Iris pigment epithelial cell (primary cell): ENCODE results near the gene GHR.

Experiments
- DNase-seq: peaks from one replicate; pipeline ENCODE4 v3.0.0-alpha.2; 2011; ENCODE audit warnings: low read depth

GHR gene

DNA sequence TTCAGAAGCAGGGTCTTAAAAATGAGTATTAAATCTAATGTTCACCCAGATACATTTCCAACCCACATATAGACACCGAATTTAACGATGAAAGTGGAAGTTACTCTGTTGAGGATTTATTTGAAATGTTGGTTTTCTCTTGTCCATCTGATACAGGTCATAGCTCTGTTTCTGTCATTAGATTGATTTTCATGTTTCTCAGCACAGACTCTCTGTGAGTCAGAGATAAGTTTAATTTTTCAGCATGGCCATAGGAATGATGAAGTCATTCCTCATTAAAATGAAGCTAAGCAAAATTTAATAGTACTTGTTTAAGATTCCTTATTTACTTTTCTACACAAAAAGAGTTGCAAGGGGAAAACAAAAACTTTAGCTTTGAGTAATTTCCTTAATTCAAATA is 38.8 kb downstream of the GHR start:
- no peak for DNase-seq

DNA sequence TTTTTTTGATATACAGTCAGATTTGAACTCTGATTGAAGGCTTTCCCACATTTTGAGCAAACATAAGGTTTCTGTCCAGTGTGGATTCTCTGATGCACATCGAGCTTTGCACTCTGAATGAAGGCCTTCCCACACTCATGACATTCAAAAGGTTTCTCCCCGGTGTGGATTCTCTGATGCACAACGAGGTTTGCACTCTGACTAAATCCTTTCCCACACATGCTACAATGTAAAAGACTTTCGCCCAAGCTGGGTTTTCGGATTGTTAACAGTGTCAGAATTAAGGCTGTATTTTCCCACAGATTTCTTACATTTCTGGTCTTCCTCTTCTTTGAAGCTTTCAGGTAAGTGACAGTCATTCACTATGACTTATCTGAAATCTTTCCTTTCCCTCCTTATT is 44.3 kb downstream of the GHR start:
- DNase-seq = no peak

DNA sequence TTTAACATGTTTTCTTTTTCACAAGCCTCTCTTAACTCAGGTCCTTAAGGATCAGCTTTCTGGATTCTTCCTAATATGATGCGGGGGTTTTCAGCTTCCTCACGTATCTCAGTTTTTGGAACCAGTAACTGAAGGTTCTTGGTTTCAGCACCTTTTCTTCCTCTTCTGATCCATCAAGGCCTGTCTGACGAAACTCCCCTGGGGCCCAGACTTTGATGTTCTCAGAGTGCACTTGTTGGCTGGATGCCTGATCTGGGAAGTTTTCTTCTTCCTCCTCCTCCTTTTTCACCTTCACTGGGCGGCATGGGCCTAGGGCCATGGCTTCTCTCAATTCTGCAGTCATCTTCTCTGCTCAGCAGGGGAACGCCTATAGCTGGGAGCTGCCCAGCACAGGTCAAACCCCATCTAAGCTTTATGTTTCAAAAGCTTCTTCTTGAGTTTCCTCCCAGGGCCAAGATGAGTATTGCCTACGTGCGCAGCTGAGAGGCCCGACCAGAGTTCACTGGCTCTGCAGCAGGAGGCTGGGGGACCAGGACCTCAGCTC is 44.8 kb downstream of the GHR start:
- DNase-seq = no peak

DNA sequence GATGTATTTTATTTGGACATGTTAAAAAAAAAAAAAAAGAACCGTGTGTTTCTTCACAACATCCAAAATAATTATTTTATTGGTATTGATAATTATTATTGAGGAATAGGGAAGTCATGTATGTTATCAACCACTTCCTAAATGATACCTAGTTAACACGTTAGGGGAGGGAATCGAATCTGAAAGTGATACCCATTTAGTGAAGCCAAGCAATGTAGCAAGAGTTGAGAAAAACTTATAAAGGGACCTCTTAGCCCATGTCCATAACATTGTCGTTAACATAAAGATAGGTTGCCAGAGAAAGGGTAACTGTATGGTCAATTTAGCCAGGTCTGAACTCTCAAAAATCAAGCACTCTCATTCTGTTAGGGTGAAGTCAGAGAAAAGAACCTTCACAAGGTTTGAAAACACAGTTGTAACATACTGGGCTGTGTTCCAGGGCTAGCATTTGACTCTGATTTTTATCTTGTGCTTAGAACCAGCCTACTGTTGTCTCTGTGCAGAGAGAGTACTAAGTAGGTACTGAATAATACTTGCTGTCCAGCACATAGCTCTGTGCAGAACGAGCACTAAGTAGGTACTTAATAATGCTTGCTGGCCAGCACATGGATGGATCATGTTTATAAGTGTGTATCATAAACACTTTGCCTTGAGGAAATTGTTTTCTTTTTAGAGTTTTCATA is 60.4 kb downstream of the GHR start:
- no peak for DNase-seq

DNA sequence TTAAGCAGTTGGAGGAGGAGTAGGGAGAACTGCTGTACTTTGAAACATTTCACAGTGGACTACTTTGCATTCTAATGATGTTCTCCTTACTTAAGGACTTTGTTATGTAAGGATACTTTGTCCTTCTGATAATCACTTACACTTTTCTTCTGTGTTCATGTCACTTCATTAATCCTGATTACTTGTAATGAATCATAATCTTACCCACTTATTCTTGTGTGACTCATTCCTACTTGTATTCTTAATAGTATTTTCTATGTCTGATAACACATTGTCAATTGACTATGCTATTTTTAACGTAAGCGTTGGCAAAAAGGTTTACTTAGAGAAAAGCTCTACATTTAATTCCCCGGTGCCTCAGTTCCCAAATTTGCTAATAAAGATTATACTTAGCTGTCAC is 63.8 kb downstream of the GHR start:
- no peak for DNase-seq

DNA sequence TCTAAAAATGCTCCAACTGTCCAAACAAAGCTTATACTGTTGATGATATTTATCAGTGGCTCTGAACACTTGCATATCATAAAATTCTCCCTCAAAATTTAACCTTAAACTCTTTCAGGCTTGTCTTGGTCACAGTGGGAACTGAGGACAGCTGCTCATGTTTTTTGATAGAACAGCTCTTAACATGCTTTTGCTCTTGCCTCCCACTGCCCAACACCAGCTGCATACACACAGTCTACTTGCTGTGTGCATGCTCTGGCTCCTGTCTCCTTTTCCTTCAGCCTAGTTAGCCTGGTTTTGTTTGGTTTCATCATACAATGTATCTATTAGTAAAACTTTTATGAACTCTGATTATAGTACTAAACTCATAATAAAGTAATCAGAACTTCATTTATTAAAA is 64.6 kb downstream of the GHR start:
- no peak for DNase-seq

DNA sequence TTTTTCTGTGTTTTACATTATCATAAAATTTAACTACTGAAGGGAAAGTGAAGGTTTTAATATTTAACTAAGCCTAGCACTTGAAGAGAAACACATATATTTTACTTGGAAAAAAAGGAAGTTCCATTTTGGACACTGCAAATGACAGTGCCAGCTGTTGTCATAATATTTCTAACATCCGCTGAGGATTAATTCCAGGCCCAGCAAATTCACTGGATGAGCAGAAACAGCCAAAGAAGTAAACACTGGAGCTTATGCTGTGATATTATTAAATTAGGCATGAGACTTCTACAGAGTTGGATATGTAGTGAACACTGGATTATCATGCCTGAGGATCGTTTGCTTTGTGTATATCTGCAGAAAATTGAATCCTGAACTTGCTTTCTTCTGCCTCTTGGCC is 67.6 kb downstream of the GHR start:
- DNase-seq = no peak

DNA sequence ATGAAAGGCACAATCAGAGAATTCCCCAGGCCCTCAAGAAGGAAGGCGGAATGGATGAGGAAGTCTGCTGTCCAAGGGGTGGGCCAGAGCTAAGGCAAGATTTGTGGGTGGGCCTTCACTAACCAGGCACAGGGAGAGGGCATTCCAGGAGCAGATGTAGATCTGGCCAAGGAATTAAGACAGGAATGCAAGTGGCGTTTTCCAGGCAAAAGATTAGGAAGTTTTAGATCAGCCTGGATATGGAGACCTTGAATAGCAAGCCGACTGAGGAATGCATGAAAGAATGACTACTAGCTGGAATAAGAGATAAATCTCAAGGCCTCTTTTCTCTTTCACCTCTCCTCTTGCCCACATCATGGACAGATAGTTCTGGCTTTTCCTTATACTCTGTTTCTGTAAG is 68.5 kb downstream of the GHR start:
- no peak for DNase-seq

DNA sequence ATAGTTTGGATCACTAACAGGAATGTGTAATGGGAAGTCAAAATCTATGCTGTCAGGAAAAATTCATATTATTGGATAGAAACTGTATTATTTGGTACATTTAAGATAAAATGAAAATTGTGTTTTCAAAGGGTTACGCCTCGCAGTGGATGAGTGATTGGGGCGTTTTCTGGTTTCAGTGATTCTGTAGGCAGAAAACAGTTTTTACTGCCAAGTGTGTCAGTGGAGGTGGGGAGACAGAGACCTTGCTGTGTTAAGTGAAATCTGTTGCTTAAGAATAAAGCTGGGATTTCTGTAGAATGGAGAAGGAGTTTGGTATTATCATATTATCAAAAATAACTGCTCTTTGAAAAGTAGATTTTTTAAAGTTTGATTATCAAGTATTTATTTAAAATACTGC is 69.7 kb downstream of the GHR start:
- DNase-seq = no peak

DNA sequence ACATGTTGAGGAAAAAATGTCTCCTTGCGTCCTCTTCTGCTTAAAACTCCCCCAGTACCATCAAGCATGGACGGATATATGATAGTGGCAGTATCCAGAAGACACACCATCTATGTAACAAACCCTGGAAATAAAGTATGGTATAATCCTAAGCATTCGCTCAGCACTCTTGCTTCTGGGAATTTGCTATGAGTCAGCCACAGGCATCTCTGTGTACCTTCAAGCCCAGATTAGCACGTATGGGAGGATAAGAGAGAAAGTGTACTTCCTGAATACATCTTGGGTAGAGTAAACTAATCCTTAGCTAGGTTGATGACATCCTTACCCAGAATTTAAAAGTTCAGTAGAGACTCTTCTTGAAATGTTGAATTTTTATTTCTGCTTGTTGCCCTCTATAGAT is 71.2 kb downstream of the GHR start:
- peak; percentile 16 for DNase-seq

DNA sequence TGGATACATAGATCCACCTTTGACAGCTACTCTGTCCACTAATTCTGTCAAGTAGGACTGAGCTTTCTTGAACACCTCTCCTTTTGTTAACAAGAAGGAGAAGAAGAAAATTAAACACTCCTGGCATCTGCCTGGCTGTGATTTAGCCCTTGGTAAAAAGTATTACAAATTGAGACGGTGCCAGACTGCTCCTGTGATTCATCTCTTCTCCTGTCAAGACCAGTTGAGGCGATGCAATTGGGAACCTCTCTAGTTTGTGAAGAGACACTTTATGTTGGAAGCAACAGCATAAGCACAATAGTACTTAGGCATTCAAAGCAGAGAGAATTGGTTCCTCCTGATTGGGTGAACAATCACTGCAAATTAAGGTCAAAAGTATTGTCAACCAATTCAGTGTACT is 72.7 kb downstream of the GHR start:
- peak; percentile 12 for DNase-seq

DNA sequence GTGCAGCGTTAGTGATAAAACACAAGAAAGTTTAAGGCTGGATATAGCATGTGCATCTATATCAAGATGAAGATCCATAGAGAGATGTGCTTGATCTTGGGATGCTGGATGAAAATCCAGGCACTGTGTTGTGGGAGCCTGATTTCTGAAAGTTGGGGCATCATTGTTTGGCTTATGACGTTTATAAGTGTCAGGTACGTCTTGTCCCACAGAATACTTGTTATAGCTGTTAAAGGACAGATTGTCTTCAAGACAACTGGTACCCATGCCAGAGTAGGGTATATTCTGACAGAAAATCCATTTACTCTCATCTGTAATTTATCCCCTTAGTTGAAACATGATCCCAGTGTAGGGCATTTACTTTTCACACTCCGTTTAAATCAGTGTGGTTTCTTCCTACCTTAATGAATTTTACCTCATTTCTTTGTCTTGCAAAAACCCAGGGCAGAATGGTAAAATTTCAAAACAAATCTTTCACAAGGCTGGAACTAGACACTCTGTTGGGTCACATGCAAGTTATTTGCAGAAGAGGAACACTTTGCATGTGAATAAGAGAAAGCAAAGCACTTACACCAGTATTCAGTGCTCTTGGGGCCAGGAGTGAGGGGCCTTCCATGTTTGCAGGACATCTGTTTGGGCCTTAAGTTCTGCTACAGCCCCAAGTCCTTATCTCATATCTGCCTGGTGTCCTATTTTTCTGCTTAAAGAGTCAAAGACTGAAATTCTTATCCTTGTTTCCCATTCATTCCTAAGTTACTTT is 73.3 kb downstream of the GHR start:
- no peak for DNase-seq

DNA sequence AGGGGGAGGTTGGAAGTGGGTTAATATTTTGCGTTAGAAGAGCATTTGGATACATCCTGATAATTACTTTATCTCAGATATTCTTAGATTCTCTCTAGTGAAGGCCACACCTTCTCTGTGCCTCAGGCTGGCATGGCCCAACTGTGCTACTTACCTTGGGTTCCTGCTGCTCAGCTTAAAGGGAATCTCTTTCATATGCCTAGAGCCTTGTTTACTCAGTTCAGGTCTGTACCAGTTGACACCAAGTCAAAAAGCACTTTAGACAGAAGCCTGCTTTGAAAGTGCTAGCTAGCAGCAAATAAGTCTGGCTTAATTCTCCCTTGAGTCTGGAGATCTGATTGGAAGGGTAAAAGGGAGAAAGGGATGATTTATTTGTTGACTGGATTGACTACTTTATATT is 74.8 kb downstream of the GHR start:
- DNase-seq = no peak

DNA sequence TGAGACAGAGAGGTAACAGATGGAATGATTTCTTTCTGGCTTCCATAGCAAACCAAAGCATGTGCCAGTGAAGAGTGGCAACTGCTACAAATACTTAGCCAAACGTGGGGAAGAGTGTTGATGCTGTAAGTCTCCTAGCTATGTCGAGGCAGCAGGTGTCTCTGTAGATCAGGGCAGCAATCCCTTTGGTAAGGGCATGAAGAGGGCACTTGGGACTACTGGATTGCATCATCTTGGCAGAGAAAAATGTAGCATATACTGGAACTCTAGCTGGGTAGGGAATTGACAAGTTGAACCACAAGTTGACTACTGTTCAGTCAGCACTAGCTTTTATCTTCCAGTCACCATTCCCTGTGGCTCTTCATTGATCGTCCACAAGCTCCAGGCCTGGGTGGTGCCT is 75.8 kb downstream of the GHR start:
- DNase-seq = no peak

DNA sequence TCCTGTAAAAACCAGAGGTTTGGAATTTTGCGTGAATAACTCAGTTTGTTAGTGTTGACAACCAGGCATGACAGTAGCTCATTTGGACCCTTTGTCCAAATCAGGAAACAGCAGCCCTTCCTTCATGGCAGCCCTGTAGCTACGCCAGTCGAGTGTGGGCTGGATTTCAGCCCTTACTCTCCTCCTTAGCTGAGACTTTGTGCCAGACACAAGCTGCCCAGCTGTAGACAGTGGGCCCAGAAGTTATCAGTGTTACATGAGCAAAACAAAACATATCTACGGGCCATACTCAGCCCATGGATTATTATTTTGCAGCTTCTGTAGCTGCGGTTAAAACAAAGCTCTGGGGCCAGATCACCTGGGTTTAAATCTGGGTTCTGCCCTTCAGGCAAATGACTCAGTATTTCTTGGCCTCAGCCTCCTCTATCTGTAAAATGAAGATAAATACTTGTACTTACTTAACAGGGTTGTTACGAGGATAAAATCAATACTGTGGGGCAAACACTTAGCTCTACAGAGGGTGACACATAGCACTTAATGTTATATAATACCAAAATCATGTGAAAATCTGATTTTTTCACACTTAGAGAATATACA is 76.9 kb downstream of the GHR start:
- DNase-seq = no peak

DNA sequence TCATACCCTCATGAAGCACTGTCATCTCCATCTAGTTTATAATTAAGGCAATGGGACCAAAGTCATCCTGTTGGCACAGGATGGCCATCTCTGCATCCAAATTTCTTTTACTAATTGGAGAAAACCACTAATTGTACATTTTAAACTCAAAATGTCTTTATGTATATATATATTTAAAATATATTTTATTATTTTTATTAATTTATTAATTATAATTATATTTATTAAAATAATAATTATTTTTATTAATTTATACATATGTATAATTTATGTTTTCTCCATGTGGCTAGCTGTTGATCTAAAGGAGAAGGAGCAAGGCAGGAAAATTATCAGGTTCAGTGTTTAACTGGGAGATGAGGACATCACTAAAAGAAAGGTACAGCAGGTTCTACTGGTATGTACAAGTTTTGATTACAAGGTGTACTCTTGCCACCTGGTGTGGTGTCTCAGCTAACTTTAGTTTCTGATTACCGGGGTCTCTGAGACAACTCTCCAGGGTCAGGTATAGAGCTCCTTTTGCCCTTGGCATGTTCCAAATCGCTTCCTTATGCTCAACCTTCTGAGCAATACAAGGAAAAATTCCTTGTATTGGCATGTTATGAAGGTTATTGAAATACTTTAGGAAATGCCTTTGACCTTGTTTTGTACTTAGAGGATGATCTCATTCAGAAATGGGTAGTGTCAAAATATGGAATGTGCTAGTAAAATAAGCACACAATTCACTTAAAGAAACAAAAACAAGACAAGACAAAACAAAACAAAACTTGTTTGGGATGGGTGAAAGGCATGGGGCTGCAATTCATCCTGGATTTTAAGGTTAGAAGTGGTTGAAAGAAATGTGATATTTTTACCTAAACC is 79.6 kb downstream of the GHR start:
- no peak for DNase-seq

DNA sequence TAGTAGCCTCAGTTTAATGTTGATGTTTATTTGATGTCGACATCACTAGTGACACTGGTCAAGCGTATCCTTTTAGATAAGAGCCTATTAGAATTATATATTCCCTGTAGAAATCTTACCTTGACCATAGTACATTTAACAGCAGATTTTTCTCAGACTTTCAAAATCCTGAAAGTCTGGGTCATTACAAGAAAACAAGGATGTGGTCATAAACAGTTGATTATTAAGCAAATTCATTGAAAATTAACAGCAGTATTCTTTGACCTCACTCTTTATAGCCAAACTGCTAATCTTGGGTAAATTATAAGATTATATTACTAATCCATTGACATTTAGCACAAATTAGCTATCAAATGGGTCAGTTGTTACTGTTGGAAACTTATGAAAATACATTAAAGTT is 83.4 kb downstream of the GHR start:
- no peak for DNase-seq

DNA sequence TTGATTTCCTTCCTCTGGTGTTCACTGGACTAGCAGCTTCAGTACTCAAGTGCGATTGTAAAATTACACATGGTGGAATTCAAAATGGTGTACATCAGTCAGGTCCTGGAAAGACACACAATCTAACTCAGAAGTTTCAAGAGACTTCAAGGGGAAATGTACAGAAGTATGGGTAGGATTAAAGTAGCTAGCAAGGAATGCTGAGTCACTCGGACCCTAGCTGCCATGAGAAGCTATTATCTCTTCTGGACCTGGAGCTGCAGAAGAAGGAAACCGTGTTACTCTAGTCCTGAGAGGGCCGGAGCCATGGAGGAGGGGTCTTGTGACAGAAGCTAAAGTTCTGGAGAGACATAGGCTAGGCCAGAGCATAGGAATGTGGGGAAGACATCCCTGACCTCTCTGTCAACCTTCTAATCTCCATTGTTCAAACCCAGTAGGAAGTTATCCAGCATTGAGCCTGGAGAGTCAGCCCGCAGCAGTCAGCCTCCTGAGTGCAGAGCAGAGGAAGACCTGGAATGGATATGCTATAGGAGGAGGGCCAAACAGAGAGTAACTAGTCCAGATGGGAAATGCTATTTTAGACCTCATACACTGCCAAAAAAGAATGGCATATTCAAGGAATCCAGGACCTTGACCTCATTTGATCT is 84.3 kb downstream of the GHR start:
- no peak for DNase-seq

DNA sequence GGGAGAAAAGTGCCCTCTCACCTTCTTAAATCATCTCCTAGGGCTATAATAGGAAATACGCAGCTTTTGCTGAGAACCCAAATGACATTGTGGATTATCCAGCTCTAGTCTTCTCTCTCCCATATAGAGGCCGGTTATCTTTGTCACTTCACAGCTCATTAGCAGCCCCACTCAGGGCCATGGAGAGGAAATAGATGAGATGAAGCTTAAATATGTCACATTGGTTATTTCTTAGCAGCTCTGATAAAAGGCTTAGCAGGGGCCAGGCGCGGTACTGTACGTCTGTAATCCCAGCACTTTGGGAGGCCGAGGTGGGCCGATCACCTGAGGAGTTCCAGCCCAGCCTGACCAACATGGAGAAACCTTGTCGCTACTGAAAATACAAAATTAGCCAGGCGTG is 90.0 kb downstream of the GHR start:
- DNase-seq = no peak

DNA sequence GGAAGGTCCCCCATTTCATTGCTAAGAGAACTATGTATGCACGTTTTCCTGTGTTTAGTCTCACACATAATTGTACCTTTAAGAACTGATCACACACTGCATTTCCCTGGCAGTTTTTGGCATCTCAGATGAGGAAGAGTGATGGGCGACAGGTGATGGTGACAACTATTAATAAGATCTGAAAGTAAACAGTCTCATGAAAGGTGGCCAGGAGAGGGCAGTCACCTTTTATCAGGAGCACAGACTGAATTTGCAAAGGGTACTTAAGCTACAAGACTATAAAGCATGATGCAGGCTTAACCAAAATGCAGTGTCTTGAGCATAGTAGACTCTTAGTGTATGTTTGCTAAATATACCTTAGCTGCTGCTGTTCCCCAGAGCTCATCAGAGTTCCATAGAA is 91.5 kb downstream of the GHR start:
- no peak for DNase-seq

DNA sequence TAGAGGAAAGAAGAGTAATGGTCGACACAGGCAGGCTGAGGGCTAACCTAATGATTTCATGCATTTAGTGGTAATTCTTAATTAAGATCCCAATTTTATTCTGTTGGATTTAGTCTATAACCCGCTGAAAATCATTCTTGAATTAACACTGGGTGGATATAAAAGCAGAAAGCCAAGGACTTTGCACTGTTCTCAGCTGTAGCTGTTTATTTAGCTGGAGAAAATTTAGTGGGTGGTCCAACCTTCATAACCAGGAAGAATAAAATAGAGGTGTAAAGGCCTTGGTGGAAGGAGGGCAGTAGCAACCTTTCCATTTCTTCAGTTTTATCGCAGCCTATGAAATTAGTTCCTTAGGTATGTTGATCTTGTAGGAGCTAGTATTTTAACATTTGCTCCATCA is 92.3 kb downstream of the GHR start:
- no peak for DNase-seq
